Breast epithelium (tissue), 3 donors: ENCODE measurements around the gene BZW2.

Experiments used
- POLR2A ChIP-seq: fragments of 450-650 bp; IDR thresholded peaks from one replicate; pipeline ENCODE4 v1.6.1; 2016; ENCODE audit warnings: antibody characterized with exemption, mild to moderate bottlenecking, moderate library complexity
- POLR2AphosphoS5 ChIP-seq, 3 donors: sonication (generic); formaldehyde crosslinking; IDR thresholded peaks; one replicate each; pipeline ENCODE4 v1.6.1; 2017; ENCODE audit warnings: antibody characterized with exemption in 3 of 3
- TF ChIP-seq, protein P1 (sequence below), 3 donors: fragments of 450-650 bp; IDR thresholded peaks; one replicate each; pipeline ENCODE4 v1.5.1; 2016 to 2017; ENCODE audit warnings: antibody characterized with exemption in 3 of 3, mild to moderate bottlenecking in 3 of 3, moderate library complexity in 3 of 3

DNA sequence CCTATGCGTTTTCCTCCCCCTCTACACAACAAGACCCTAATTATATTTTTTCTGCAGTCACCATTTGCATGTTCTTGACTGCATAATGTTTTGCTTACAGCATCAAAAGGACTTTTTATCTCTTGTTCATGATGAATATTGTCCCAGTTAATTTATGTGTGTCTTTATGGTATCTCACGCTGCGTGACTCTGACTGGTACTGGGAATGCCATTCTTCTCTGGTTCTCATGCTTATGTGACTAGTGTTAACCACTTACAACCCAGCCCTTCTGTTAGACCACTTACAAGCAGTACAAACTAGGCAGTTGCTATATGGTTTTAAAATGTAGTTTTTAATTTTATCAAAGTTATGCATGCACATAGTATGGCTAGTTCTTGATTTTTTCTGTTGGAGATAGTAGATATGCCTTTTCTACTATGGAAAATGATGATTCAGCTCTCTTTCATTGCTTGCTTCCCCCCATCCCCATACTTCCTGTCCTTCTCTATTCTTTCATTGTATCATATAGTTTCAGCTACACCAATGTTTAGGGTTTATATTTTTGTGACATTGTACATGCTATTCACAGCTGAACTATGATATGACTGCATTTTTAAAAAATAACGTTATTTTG lies 24.9 kb downstream of the BZW2 start:
- TF ChIP-seq, protein P1, sequence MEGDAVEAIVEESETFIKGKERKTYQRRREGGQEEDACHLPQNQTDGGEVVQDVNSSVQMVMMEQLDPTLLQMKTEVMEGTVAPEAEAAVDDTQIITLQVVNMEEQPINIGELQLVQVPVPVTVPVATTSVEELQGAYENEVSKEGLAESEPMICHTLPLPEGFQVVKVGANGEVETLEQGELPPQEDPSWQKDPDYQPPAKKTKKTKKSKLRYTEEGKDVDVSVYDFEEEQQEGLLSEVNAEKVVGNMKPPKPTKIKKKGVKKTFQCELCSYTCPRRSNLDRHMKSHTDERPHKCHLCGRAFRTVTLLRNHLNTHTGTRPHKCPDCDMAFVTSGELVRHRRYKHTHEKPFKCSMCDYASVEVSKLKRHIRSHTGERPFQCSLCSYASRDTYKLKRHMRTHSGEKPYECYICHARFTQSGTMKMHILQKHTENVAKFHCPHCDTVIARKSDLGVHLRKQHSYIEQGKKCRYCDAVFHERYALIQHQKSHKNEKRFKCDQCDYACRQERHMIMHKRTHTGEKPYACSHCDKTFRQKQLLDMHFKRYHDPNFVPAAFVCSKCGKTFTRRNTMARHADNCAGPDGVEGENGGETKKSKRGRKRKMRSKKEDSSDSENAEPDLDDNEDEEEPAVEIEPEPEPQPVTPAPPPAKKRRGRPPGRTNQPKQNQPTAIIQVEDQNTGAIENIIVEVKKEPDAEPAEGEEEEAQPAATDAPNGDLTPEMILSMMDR (IDR thresholded peaks at IDR 0.05): no peak
- TF ChIP-seq POLR2A (no peak), POLR2AphosphoS5 (IDR thresholded peaks at IDR 0.05) (no peak)
